NCI-H1105 (cell line): ENCODE measurements around the gene MTHFD1L.
"Not testable (repeated sequence)": the region's sequence is repeated elsewhere in the genome, so short reads cannot be mapped to it uniquely, and the experiment has no call there.

Source experiments
- DNase-seq: peaks from one replicate; lab custom pipeline; 2025; lab: John Stamatoyannopoulos, UW

The MTHFD1L gene

GRCh38 chr6:151015101-151015700 is 149.7 kb downstream of the MTHFD1L start:
- no peak for DNase-seq

DNA sequence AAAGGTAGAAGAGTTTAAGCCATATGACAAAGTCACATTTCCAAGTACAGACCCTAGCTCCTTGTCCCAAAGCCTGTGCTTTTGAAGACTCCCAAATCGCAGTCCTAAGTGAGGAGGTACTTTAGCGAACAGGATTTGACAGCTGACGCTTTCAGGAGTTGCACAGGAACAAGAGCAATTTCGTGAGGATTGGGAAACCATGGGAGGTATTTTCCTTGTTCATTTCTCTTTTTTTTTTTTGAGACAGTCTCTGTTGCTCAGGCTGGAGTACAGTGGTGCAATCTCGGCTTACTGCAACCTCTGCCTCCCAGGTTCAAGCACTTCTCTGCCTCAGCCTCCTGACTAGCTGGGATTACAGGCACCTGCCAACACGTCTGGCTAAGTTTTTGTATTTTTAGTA is 150.6 kb downstream of the MTHFD1L start:
- DNase-seq, result no peak

DNA sequence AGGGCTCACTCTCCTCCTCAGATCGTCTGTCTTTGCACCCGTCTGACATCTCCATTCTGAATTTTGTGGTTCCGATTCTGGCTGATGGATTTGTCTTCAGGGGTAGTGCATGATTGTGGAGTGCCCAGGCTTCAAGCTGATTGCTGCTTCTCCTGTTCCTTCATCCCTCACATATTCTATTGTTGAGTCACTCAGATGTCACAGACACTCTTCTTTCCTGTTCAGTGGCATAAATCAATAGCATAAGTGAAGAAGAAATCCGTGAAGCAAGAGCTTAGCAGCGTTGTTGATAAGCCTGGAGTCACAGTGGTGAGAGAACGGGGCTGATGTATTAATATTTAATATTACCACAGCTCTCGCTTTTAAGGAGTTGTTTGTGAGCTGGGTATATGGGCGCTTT is 152.5 kb downstream of the MTHFD1L start:
- DNase-seq, result no peak

DNA sequence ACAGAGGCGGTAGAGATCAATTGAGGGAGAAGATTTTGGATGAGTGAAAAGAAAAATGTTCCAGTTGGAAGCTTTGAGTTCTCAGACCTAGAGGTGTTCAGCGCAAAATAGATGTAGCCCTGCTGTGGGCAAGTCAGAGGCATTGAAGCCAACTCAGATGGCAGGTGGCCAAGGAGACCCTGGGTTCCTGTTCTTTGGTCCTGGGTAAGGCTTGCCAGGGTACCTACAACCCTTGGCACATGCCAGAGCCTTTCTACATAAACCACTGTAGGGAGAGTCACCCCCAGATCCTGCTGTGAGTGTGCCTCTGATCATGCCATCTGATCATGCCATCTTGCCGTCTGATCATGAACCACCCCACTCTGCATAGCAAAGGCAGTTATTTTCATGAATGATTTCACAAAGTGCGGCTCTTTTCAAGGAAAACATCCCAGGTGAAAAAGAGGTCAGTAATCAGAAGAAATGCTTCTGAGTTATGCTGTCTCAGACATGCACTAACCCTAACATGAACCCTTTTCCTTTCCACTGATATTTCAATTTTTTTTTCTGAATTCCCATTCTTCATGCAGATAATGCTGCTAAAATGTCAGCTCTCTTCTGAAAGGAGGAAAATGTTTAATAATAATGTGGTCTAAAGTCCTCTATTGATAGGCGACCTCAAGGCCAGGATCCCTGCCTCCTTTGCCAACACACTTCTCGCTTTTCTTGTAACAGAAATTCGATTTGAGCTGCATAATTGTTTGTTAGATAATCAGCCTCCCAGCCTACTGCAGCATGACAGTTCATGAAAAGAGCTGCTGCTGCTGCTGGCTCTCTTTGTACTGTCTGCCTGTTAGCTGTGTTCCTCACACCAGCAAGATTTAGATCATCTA is 153.6 kb downstream of the MTHFD1L start:
- DNase-seq, result no peak

- DNase-seq, result no peak
Observed at GRCh38 chr6:151021896-151022295, 156.4 kb downstream of the MTHFD1L start.

DNA sequence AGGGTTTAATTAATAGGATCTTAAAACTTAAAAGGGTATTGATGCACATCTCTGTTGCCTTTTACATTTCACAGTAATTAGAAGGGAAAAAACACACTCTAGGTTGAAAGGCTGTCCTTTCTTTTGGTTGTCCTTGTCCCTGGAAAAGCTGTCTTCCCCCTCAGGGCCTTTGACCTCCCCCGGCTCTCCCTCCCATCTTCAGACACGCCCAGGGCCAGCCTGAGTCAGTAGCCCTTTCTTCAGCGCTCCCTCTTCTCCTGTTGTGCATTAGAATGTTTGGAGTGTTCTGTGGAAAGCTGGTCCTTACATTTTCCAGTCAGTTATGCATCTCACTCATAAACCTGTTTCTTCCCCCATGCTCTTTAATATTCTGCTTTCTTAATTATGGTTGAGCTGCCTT is 157.0 kb downstream of the MTHFD1L start:
- no peak for DNase-seq

DNA sequence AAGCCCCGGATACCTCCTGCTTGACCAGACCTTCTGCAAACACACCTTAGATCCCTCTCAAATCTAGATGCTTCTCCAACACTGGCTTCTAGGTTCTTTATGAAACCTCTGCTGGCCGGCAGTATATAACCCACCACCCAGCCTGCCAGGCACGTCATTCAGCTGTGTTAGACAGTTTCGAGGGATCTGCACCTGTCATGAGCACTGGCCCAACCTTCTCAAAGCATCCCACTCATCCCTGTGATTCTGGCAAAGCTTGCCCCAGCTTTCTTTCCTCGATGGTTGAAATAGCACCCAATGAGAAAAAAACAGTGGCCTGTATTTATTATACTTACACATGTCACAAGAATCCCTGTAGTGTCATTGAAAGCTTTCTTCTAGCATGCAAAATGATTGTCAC is 157.8 kb downstream of the MTHFD1L start:
- DNase-seq, result no peak

DNA sequence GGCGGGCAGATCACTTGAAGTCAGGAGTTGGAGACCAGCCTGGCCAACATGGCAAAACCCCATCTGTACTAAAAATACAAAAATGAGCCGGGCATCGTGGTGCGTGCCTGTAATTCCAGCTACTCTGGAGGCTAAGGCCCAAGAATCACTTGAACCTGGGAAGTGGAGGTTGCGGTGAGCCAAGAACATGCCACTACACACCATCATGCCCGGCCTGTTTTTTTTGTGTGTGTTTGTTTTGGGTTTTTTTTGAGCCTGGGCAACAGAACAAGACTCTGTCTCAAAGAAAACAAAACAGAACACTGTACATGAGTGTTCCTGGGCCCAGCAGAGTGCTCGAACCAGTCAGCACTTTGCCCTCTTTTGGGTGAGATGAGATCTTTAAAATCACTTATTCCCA is 159.1 kb downstream of the MTHFD1L start:
- no peak for DNase-seq

DNA sequence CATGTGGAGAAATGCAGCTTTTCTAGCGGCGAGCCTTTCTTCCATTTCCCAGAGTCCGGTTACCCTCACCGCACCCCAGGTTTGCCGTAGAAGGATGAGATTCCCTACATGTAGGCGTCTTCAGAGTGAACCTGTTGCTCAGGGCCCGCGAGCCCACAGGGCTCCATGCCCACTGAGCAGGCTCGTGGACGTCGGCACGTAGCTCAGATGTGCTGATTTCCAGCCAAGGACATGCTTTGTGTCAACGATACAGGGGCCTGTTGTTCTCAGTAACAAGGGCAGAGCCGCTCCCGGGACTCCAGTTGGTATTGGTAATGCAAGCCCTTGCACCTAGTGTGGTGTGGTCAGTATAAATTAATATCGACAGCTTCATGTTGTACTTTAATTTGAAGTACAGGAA is 159.6 kb downstream of the MTHFD1L start:
- DNase-seq, result no peak

- no peak for DNase-seq
Observed at GRCh38 chr6:151026041-151026663, 160.7 kb downstream of the MTHFD1L start.

DNA sequence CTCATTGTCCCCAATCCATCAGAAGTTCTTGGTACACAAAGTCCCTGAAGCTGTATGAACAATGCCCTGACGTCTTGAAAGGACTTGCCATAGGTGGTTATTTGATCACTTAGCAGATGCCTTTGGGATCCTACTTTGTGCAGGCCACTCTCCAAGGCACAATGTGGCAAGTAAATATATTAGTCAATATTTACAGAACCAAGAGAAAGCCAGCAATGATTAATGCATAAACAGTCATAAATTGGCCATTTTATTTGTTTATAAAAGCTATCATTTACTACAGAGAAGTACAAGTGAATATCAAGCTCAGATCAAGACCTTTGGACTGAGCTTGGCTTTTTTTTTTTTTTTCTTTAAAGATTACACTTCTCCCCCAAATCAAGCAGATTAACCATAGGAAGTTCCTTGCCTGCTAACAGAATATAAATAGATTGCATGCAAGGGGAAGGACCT is 161.8 kb downstream of the MTHFD1L start:
- no peak for DNase-seq

- DNase-seq, result no peak
Observed at GRCh38 chr6:151027936-151028838, 162.7 kb downstream of the MTHFD1L start.

DNA sequence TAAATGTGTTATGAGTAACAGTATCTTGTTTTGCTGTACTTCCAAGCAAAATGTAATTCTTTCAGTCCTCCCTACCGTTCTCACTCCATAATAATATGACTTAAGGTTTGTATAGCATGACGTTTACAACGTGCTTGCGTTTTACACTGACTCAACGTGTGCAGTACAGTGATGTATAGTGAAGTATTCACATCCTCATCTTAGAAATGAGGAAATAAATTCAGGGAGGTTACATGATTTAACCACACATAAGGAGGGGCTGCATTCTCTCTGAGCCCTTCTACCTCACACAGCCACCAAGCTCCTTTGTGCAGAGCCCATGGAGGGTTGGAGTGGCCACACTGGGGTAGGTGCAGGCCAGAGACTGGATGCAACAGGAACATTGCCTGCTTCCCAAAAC is 164.5 kb downstream of the MTHFD1L start:
- no peak for DNase-seq

DNA sequence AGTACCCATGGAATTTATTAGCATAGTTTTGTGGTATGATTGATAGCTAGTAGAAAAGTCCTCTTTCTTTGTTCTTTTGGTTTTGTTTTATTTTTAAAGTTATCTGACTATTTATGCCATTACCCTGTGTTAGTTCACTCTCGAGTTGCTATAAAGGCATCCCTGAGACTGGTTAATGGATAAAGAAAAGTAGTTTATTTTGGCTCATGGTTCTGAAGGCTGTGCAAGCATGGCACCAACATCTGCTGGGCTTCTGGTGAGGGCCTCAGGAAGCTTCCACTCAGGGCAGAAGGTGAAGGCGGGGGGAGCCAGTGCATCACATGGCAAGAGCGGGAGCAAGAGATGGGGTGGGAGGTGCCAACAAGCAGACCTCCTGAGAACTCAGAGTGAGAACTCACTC is 166.5 kb downstream of the MTHFD1L start:
- no peak for DNase-seq

DNA sequence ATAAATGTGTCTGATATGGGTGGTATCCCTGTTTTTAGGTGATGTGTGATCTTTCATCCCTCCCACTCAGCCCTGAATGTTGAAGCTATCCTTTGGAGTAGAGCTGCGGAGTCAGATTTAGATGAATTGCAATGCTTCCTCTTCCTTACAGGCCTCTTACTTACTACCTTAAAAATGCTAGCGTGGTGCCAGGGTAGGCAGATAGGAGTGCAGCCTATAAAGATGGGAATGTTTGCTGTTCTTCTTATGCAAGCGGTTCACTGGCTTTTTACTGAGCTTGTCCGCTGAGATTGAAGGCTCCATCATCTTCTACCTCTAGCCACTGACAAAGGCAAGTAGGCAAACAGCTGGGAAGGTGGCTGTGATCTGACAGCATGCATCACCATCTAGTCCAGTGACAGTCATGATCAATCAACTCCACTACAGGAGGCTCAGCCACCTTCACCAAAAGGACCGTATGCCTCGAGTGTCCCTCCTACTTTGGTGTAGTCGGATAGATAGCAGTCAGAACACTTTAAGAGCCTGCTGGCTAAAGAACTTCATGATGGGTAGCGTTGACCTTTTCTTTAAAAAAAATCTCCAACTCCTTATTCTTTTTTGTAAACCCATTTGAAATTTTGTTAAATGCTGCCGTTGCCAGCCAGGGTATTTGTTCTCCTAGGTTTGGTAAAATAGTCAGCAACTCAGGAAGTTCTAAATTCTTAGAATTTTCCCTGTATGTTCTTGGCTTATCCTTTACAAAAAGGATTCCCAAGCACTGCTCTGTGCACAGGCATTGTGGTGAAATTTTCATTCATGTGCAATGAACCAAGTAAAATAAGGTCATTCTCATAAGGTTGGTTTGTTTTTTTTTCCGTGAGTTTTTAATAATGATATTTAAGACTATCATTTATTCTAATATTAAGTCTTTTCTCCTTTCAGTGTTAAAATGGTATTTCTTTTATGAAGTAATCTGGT is 169.6 kb downstream of the MTHFD1L start:
- no peak for DNase-seq

- DNase-seq, result not testable (repeated sequence)
Observed at GRCh38 chr6:151036211-151036721, 170.8 kb downstream of the MTHFD1L start.

- no peak for DNase-seq
Observed at GRCh38 chr6:151036869-151037680, 171.6 kb downstream of the MTHFD1L start.

- no peak for DNase-seq
Observed at GRCh38 chr6:151038616-151039015, 173.1 kb downstream of the MTHFD1L start.

GRCh38 chr6:151040888-151041521 is 175.5 kb downstream of the MTHFD1L start:
- DNase-seq, result not testable (repeated sequence)
